Stimulated activated naive CD8-positive, alpha-beta T cell treated with anti-CD3 and anti-CD28 coated beads, Interleukin-15, amount 100 ng/mL, for 72 hours (primary cell): ENCODE data around the gene DGKB.

Experiments used
- ATAC-seq: fragments of 150-1000 bp; cut with Tn5 transposase; 2 replicates; pipeline ENCODE4 v1.10.0; 2021; ENCODE audit warnings: mild to moderate bottlenecking, moderate library complexity
- DNase-seq, 2 donors: peaks; one replicate each; pipeline ENCODE4 v3.0.0; 2021 to 2022
- H3K27ac Mint-ChIP-seq, 2 donors: one replicate each; pipeline ENCODE4 v1.8.0; 2022; ENCODE audit warnings: mild to moderate bottlenecking in 2 of 2, mixed read lengths in 2 of 2, moderate library complexity in 2 of 2
- H3K27me3 Mint-ChIP-seq: one replicate; pipeline ENCODE4 v1.8.0; 2022; ENCODE audit warnings: mixed read lengths
- H3K4me1 Mint-ChIP-seq: one replicate; pipeline ENCODE4 v1.8.0; 2022; ENCODE audit warnings: mild to moderate bottlenecking, mixed read lengths
- H3K4me3 Mint-ChIP-seq, 2 donors: one replicate each; pipeline ENCODE4 v1.8.0; 2022; ENCODE audit warnings: mild to moderate bottlenecking in 2 of 2, mixed read lengths in 2 of 2, moderate library complexity in 1 of 2
- H3K9me3 Mint-ChIP-seq, 2 donors: one replicate each; pipeline ENCODE4 v1.8.0; 2022; ENCODE audit warnings: mixed read lengths in 2 of 2

DGKB gene

GRCh38 chr7:14902589-14903067 is at the start of gene DGKB:
TSS of gene DGKB (minus strand) at chr7:14902751.
- DNase-seq, result no peak
- ATAC-seq, result no peak
- no peak within 1 kb of the TSS for H3K4me3 Mint-ChIP-seq
- H3K9me3 Mint-ChIP-seq, result peaks cover 0 to 6% of the 10 kb centered on the region in 2 donors
- H3K27me3 Mint-ChIP-seq, result no peaks in the 10 kb centered on the region
- H3K27ac Mint-ChIP-seq, result no peak within 1 kb of the TSS
- no peaks in the 10 kb centered on the region for H3K4me1 Mint-ChIP-seq

- no peaks in the 10 kb centered on the region for H3K4me1 Mint-ChIP-seq
- no peak overlapping the region for H3K27ac Mint-ChIP-seq
- H3K4me3 Mint-ChIP-seq, result no peak overlapping the region
- no peak for DNase-seq
- H3K27me3 Mint-ChIP-seq, result no peaks in the 10 kb centered on the region
- ATAC-seq, result no peak
- H3K9me3 Mint-ChIP-seq, result peaks cover 0 to 5% of the 10 kb centered on the region in 2 donors
Observed at GRCh38 chr7:14950013-14950412, 47.5 kb upstream of the DGKB start.

- H3K9me3 Mint-ChIP-seq, result peaks cover 0 to 8% of the 10 kb centered on the region in 2 donors
- no peak overlapping the region for H3K4me3 Mint-ChIP-seq
- DNase-seq, result no peak
- H3K27ac Mint-ChIP-seq, result no peak overlapping the region
- ATAC-seq, result no peak
- H3K27me3 Mint-ChIP-seq, result no peaks in the 10 kb centered on the region
- H3K4me1 Mint-ChIP-seq, result no peaks in the 10 kb centered on the region
Observed at GRCh38 chr7:14938181-14938580, 35.6 kb upstream of the DGKB start.

GRCh38 chr7:14937581-14937980 is 35.0 kb upstream of the DGKB start:
- DNase-seq, result no peak
- ATAC-seq, result no peak
- Mint-ChIP-seq H3K4me3 (no peak overlapping the region), H3K9me3 (peaks cover 0 to 8% of the 10 kb centered on the region in 2 donors), H3K27ac (no peak overlapping the region), H3K4me1 (no peaks in the 10 kb centered on the region), H3K27me3 (no peaks in the 10 kb centered on the region)

- Mint-ChIP-seq H3K4me3 (no peak overlapping the region), H3K9me3 (peaks cover 4 to 14% of the 10 kb centered on the region in 2 donors), H3K27ac (no peak overlapping the region), H3K4me1 (no peaks in the 10 kb centered on the region), H3K27me3 (no peaks in the 10 kb centered on the region)
- DNase-seq (no peak), ATAC-seq (no peak)
Observed at GRCh38 chr7:14936554-14936953, 34.0 kb upstream of the DGKB start.

- Mint-ChIP-seq H3K4me3 (no peak overlapping the region), H3K27ac (no peak overlapping the region), H3K9me3 (peaks cover 4 to 16% of the 10 kb centered on the region in 2 donors), H3K4me1 (no peaks in the 10 kb centered on the region), H3K27me3 (no peaks in the 10 kb centered on the region)
- no peak for DNase-seq
- ATAC-seq, result no peak
Observed at GRCh38 chr7:14934839-14935238, 32.3 kb upstream of the DGKB start.

- no peaks in the 10 kb centered on the region for H3K4me1 Mint-ChIP-seq
- peaks cover 4 to 20% of the 10 kb centered on the region in 2 donors for H3K9me3 Mint-ChIP-seq
- no peaks in the 10 kb centered on the region for H3K27me3 Mint-ChIP-seq
- ATAC-seq (no peak), DNase-seq (no peak)
- no peak overlapping the region for H3K27ac Mint-ChIP-seq
- H3K4me3 Mint-ChIP-seq, result no peak overlapping the region
Observed at GRCh38 chr7:14931511-14932215, 29.1 kb upstream of the DGKB start.

- no peaks in the 10 kb centered on the region for H3K27me3 Mint-ChIP-seq
Observed at GRCh38 chr7:14924398-14924797, 21.8 kb upstream of the DGKB start.

GRCh38 chr7:14911077-14911476 is 8.5 kb upstream of the DGKB start:
- Mint-ChIP-seq H3K9me3 (peaks cover 10 to 12% of the 10 kb centered on the region in 2 donors), H3K4me1 (no peaks in the 10 kb centered on the region), H3K27me3 (no peaks in the 10 kb centered on the region), H3K27ac (no peak overlapping the region), H3K4me3 (no peak overlapping the region)
- ATAC-seq (no peak), DNase-seq (no peak)

More at GRCh38 chr7:14924398-14924797, 21.8 kb upstream of the DGKB start:
- ATAC-seq (no peak), DNase-seq (no peak)
- Mint-ChIP-seq H3K27ac (no peak overlapping the region), H3K4me1 (no peaks in the 10 kb centered on the region), H3K9me3 (peaks cover 7 to 8% of the 10 kb centered on the region in 2 donors), H3K4me3 (no peak overlapping the region)

- Mint-ChIP-seq H3K9me3 (peaks cover 0 to 10% of the 10 kb centered on the region in 2 donors), H3K27me3 (no peaks in the 10 kb centered on the region), H3K4me1 (no peaks in the 10 kb centered on the region), H3K27ac (no peak overlapping the region), H3K4me3 (no peak overlapping the region)
- DNase-seq (no peak), ATAC-seq (no peak)
Observed at GRCh38 chr7:14908697-14909096, 6.1 kb upstream of the DGKB start.

GRCh38 chr7:14905764-14906163 is 3.2 kb upstream of the DGKB start:
- DNase-seq (no peak), ATAC-seq (no peak)
- H3K27ac Mint-ChIP-seq, result no peak overlapping the region
- H3K4me3 Mint-ChIP-seq, result no peak overlapping the region
- no peaks in the 10 kb centered on the region for H3K9me3 Mint-ChIP-seq
- no peaks in the 10 kb centered on the region for H3K4me1 Mint-ChIP-seq
- no peaks in the 10 kb centered on the region for H3K27me3 Mint-ChIP-seq

- ATAC-seq (no peak), DNase-seq (no peak)
- Mint-ChIP-seq H3K4me3 (no peak overlapping the region), H3K4me1 (no peaks in the 10 kb centered on the region), H3K9me3 (peaks cover 0 to 6% of the 10 kb centered on the region in 2 donors), H3K27me3 (no peaks in the 10 kb centered on the region), H3K27ac (no peak overlapping the region)
Observed at GRCh38 chr7:14900051-14900450, 2.5 kb downstream of the DGKB start.

- Mint-ChIP-seq H3K4me1 (no peaks in the 10 kb centered on the region), H3K9me3 (peaks cover 0 to 6% of the 10 kb centered on the region in 2 donors), H3K27me3 (no peaks in the 10 kb centered on the region), H3K27ac (no peak overlapping the region), H3K4me3 (no peak overlapping the region)
- DNase-seq (no peak), ATAC-seq (no peak)
Observed at GRCh38 chr7:14899030-14899429, 3.5 kb downstream of the DGKB start.

- H3K27ac Mint-ChIP-seq, result no peak overlapping the region
- ATAC-seq (no peak), DNase-seq (no peak)
- no peak overlapping the region for H3K4me3 Mint-ChIP-seq
- H3K27me3 Mint-ChIP-seq, result no peaks in the 10 kb centered on the region
- peaks cover 0 to 6% of the 10 kb centered on the region in 2 donors for H3K9me3 Mint-ChIP-seq
- H3K4me1 Mint-ChIP-seq, result no peaks in the 10 kb centered on the region
Observed at GRCh38 chr7:14896461-14896860, 6.1 kb downstream of the DGKB start.

- Mint-ChIP-seq H3K27me3 (no peaks in the 10 kb centered on the region), H3K4me3 (no peak overlapping the region), H3K4me1 (no peaks in the 10 kb centered on the region), H3K27ac (no peak overlapping the region), H3K9me3 (peaks cover 0 to 6% of the 10 kb centered on the region in 2 donors)
- no peak for ATAC-seq
- DNase-seq, result no peak
Observed at GRCh38 chr7:14894826-14895225, 7.7 kb downstream of the DGKB start.

GRCh38 chr7:14892961-14893360 is 9.6 kb downstream of the DGKB start:
- H3K27me3 Mint-ChIP-seq, result no peaks in the 10 kb centered on the region
- H3K4me3 Mint-ChIP-seq, result no peak overlapping the region
- H3K9me3 Mint-ChIP-seq, result no peaks in the 10 kb centered on the region
- H3K27ac Mint-ChIP-seq, result no peak overlapping the region
- ATAC-seq (no peak), DNase-seq (no peak)
- H3K4me1 Mint-ChIP-seq, result no peaks in the 10 kb centered on the region

GRCh38 chr7:14891289-14891688 is 11.3 kb downstream of the DGKB start:
- ATAC-seq, result no peak
- Mint-ChIP-seq H3K27me3 (no peaks in the 10 kb centered on the region), H3K4me1 (no peaks in the 10 kb centered on the region)

More at GRCh38 chr7:14891289-14891688, 11.3 kb downstream of the DGKB start:
- Mint-ChIP-seq H3K27ac (no peak overlapping the region), H3K4me3 (no peak overlapping the region), H3K9me3 (no peaks in the 10 kb centered on the region)
- no peak for DNase-seq
